Coronary artery (tissue), 2 donors: ENCODE results near the gene AGBL1.

Source experiments
- DNase-seq: peaks from one replicate; pipeline ENCODE4 v3.0.0-alpha.2; 2017; ENCODE audit warnings: low spot score
- H3K27ac ChIP-seq, 2 donors: fragments of 200-600 bp; sonication (generic); one replicate each; pipeline ENCODE4 v1.5.1; 2016 to 2019
- H3K4me3 ChIP-seq: fragments of 200-600 bp; sonication (generic); 2 replicates; pipeline ENCODE4 v1.5.1; 2016; ENCODE audit warnings: mild to moderate bottlenecking, moderate library complexity
- CTCF ChIP-seq: fragments of 200-600 bp; sonication (generic); IDR thresholded peaks from one replicate; pipeline ENCODE4 v1.5.1; 2019; ENCODE audit warnings: antibody characterized with exemption

AGBL1 gene

GRCh38 chr15:86653344-86654197, 573.9 kb downstream of the AGBL1 start:
- H3K27ac ChIP-seq, result no peak overlapping the region
- no peak for TF ChIP-seq CTCF
- no peak for DNase-seq
- no peak overlapping the region for H3K4me3 ChIP-seq

GRCh38 chr15:86654501-86654900, 574.8 kb downstream of the AGBL1 start:
- no peak for DNase-seq
- no peak for TF ChIP-seq CTCF
- no peak overlapping the region for H3K27ac ChIP-seq
- H3K4me3 ChIP-seq, result no peak overlapping the region

GRCh38 chr15:86657305-86657704, 577.6 kb downstream of the AGBL1 start:
- Histone ChIP-seq H3K27ac (no peak overlapping the region), H3K4me3 (no peak overlapping the region)
- no peak for DNase-seq
- no peak for TF ChIP-seq CTCF

GRCh38 chr15:86659724-86660411, 580.2 kb downstream of the AGBL1 start:
- DNase-seq, result no peak
- TF ChIP-seq CTCF, result no peak
- Histone ChIP-seq H3K4me3 (no peak overlapping the region), H3K27ac (no peak overlapping the region)

DNA sequence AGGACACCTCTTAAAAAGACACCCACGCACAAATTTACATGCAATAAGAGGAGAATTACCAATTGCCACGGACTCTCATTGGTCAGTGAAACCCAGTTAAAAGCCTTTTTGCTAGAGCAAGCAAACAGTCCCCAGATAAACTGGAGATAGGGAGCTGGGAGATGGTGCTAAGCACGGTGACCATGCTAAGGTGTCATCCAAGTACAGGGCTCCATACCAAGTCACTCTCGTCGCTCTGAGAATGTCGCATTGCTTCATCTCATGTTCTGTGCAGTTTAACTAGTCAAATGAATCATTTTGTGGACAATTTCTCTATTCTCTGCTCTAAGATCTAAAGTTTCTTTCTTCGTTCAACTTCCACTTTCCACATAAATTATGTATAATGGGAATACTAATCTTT, 581.9 kb downstream of the AGBL1 start:
- Histone ChIP-seq H3K27ac (no peak overlapping the region), H3K4me3 (no peak overlapping the region)
- no peak for DNase-seq
- no peak for TF ChIP-seq CTCF

DNA sequence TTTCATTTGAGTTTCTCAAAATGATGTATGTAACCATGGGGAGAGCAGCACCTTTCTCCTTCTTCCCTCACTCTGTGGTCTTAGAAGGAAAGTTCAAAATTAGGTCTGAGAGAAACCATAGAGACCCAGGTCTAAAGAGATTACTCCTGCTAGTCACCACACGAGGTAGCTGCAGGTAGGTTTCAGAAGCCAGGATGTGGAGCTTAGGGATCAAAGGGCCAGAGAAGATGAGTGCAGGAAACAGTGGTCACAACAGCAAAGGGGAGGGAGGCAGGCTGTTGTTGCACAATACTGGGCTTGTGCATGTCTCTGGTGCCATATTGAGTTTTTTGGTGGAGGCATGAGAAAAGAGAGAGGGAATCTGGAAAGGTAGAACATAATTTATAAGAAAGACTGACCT, 583.6 kb downstream of the AGBL1 start:
- Histone ChIP-seq H3K4me3 (no peak overlapping the region), H3K27ac (no peak overlapping the region)
- no peak for TF ChIP-seq CTCF
- no peak for DNase-seq

- no peak for TF ChIP-seq CTCF
- Histone ChIP-seq H3K4me3 (no peak overlapping the region), H3K27ac (no peak overlapping the region)
- no peak for DNase-seq
Measured at GRCh38 chr15:86663979-86664378, 584.3 kb downstream of the AGBL1 start.
